NCI-H1694 treated with DMSO at 0.1 percent for 48 hours (cell line): ENCODE results near the gene GNB5.
"Not testable (repeated sequence)": the region's sequence is repeated elsewhere in the genome, so short reads cannot be mapped to it uniquely, and the experiment has no call there.

ENCODE experiments used
- DNase-seq: peaks from one replicate; lab custom pipeline; 2025; lab: John Stamatoyannopoulos, UW

Gene GNB5

GRCh38 chr15:52112203-52112750 is 78.9 kb downstream of the GNB5 start:
- no peak for DNase-seq

- no peak for DNase-seq
Observed at GRCh38 chr15:52111517-52112202, 79.5 kb downstream of the GNB5 start.

GRCh38 chr15:52109559-52110451 is 81.4 kb downstream of the GNB5 start:
- DNase-seq = no peak

GRCh38 chr15:52107238-52107637 is 84.0 kb downstream of the GNB5 start:
- no peak for DNase-seq

GRCh38 chr15:52106641-52107040 is 84.6 kb downstream of the GNB5 start:
- DNase-seq = no peak

- no peak for DNase-seq
Observed at GRCh38 chr15:52105846-52106245, 85.3 kb downstream of the GNB5 start.

- no peak for DNase-seq
Observed at GRCh38 chr15:52104532-52105004, 86.6 kb downstream of the GNB5 start.

GRCh38 chr15:52103217-52104207 is 87.7 kb downstream of the GNB5 start:
- DNase-seq = no peak

- no peak for DNase-seq
Observed at GRCh38 chr15:52102463-52102862, 88.7 kb downstream of the GNB5 start.

GRCh38 chr15:52101542-52102323 is 89.5 kb downstream of the GNB5 start:
- DNase-seq = no peak

GRCh38 chr15:52100807-52101442 is 90.3 kb downstream of the GNB5 start:
- no peak for DNase-seq

GRCh38 chr15:52099651-52100272 is 91.4 kb downstream of the GNB5 start:
- no peak for DNase-seq

- no peak for DNase-seq
Observed at GRCh38 chr15:52098323-52098722, 92.9 kb downstream of the GNB5 start.

- no peak for DNase-seq
Observed at GRCh38 chr15:52097180-52097579, 94.0 kb downstream of the GNB5 start.

- DNase-seq = not testable (repeated sequence)
Observed at GRCh38 chr15:52096536-52096935, 94.7 kb downstream of the GNB5 start.

- DNase-seq = no peak
Observed at GRCh38 chr15:52095597-52096262, 95.5 kb downstream of the GNB5 start.

GRCh38 chr15:52094811-52095584 is 96.2 kb downstream of the GNB5 start:
- peak; percentile 26 for DNase-seq
